B cell (primary cell): ENCODE measurements around the gene HES6. TPM values are rescaled to one million over a fixed set of nuclear protein-coding genes. Genes with fewer than 3 reads are reported as not detected.

Experiments
- ATAC-seq: fragments of 200-7000 bp; cut with Tn5 transposase; one replicate; pipeline ENCODE4 v1.10.0; 2021; ENCODE audit warnings: low read depth, mild to moderate bottlenecking, moderate number of reproducible peaks, moderate library complexity
- CTCF ChIA-PET: fragments of 350-600 bp; sonication (Branson Sonifier 250); formaldehyde crosslinking; loops from one replicate; lab custom pipeline; 2021; ENCODE audit warnings: antibody characterized with exemption, inconsistent platforms; lab: Charles Lee
- POLR2A ChIA-PET: fragments of 350-600 bp; sonication (Branson Sonifier 250); formaldehyde crosslinking; loops from one replicate; lab custom pipeline; 2021; ENCODE audit warnings: antibody characterized with exemption; lab: Charles Lee
- DNase-seq: peaks from one replicate; pipeline ENCODE4 v3.0.0; 2013
- H2AFZ ChIP-seq: 2 replicates; pipeline ENCODE4 v1.6.1; 2012; ENCODE audit warnings: mild to moderate bottlenecking, low read depth, low read length; ENCODE audit not compliant: insufficient read depth, poor library complexity, severe bottlenecking
- H3K27ac ChIP-seq, 2 donors: 1 replicate in 1 of 2; 2 replicates in 1 of 2; pipeline ENCODE4 v1.5.1; 2012 to 2013; ENCODE audit warnings: low read length in 2 of 2, mild to moderate bottlenecking in 2 of 2, moderate library complexity in 1 of 2
- H3K27me3 ChIP-seq, 4 experiments: fragments of 200-600 bp in 1 of 4; sonication (generic) in 1 of 4; replicated peaks in 1 of 4; 1 replicate in 2 of 4; 2 replicates in 2 of 4; pipeline versions ENCODE4 v1.6.1 to v1.7.0; 2013 to 2016; ENCODE audit warnings: low read length in 3 of 4, mild to moderate bottlenecking in 2 of 4, mixed read lengths in 1 of 4, moderate library complexity in 1 of 4; ENCODE audit not compliant: insufficient read depth in 4 of 4, control insufficient read depth in 3 of 4; ENCODE audit errors: control extremely low read depth in 1 of 4
- H3K36me3 ChIP-seq, 2 experiments: replicated peaks in 1 of 2; 1 replicate in 1 of 2; 2 replicates in 1 of 2; pipeline versions ENCODE4 v1.6.1 to v1.7.1; 2013; ENCODE audit warnings: low read length in 1 of 2; ENCODE audit not compliant: insufficient read depth in 2 of 2, control insufficient read depth in 1 of 2; ENCODE audit errors: control extremely low read depth in 1 of 2, extremely low read depth in 1 of 2
- H3K4me1 ChIP-seq, 2 donors: fragments of 200-600 bp in 1 of 2; sonication (generic) in 1 of 2; 1 replicate in 1 of 2; 2 replicates in 1 of 2; pipeline versions ENCODE4 v1.5.1 to v1.6.1; 2013 to 2017; ENCODE audit warnings: low read length in 2 of 2; ENCODE audit not compliant: control insufficient read depth in 2 of 2, insufficient read depth in 2 of 2
- H3K4me2 ChIP-seq: replicated peaks from 2 replicates; pipeline ENCODE3; 2012; ENCODE audit warnings: mild to moderate bottlenecking, low read depth, low read length; ENCODE audit not compliant: poor library complexity, severe bottlenecking
- H3K4me3 ChIP-seq, 5 experiments: fragments of 200-600 bp in 1 of 5; sonication (generic) in 1 of 5; 1 replicate in 3 of 5; 2 replicates in 2 of 5; pipeline versions ENCODE4 v1.5.1 to v1.7.0; 2011 to 2016; ENCODE audit warnings: low read length in 4 of 5, mild to moderate bottlenecking in 4 of 5, low read depth in 2 of 5, control low read depth in 1 of 5, moderate library complexity in 1 of 5; ENCODE audit not compliant: insufficient read depth in 1 of 5; ENCODE audit errors: control extremely low read depth in 1 of 5, extremely low read depth in 1 of 5
- H3K79me2 ChIP-seq: fragments of 200-600 bp; sonication (generic); one replicate; pipeline ENCODE4 v1.6.0; 2016; ENCODE audit warnings: low read length; ENCODE audit not compliant: control insufficient read depth, insufficient read depth
- H3K9ac ChIP-seq: fragments of 200-600 bp; sonication (generic); 2 replicates; pipeline ENCODE4 v1.6.1; 2017; ENCODE audit warnings: mild to moderate bottlenecking, low read length, moderate library complexity
- H3K9me3 ChIP-seq, 3 donors: one replicate each; pipeline versions ENCODE4 v1.6.1 to v1.7.1; 2013; ENCODE audit warnings: low read length in 2 of 3; ENCODE audit not compliant: control insufficient read depth in 2 of 3, insufficient read depth in 1 of 3; ENCODE audit errors: control extremely low read depth in 1 of 3
- H4K20me1 ChIP-seq: 2 replicates; pipeline ENCODE4 v1.6.0; 2012; ENCODE audit warnings: mild to moderate bottlenecking, low read length; ENCODE audit not compliant: insufficient read depth, control insufficient read depth, poor library complexity, severe bottlenecking
- H3K27ac Mint-ChIP-seq: one replicate; pipeline ENCODE4 v1.8.0; 2021; ENCODE audit warnings: mixed read lengths
- H3K27me3 Mint-ChIP-seq: one replicate; pipeline ENCODE4 v1.8.0; 2021; ENCODE audit warnings: mixed read lengths
- H3K4me1 Mint-ChIP-seq: one replicate; pipeline ENCODE4 v1.8.0; 2021; ENCODE audit warnings: mixed read lengths
- H3K4me3 Mint-ChIP-seq: one replicate; pipeline ENCODE4 v1.8.0; 2021; ENCODE audit warnings: mixed read lengths
- H3K9me3 Mint-ChIP-seq: one replicate; pipeline ENCODE4 v1.8.0; 2022; ENCODE audit warnings: mixed read lengths; ENCODE audit not compliant: insufficient read depth
- CTCF ChIP-seq: fragments of 200-600 bp; IDR thresholded peaks from one replicate; pipeline ENCODE4 v1.8.0; 2022; ENCODE audit warnings: antibody characterized with exemption, mild to moderate bottlenecking
- EZH2 ChIP-seq: IDR thresholded peaks from 2 replicates; pipeline ENCODE4 v1.6.1; 2012; ENCODE audit warnings: borderline replicate concordance, low read depth, mild to moderate bottlenecking, moderate library complexity, low read length; ENCODE audit not compliant: insufficient read depth, poor library complexity, severe bottlenecking
- WGBS: methylation state at CpG from one replicate; pipeline ENCODE4 v1.1.5; 2013; ENCODE audit warnings: missing lambda C conversion rate; ENCODE audit not compliant: insufficient coverage; 5-methylcytosine and 5-hydroxymethylcytosine counted together
- intact Hi-C: fragments of 100-400 bp; cut with micrococcal nuclease; formaldehyde crosslinking; loops from one replicate; pipeline ENCODE4 v1.10.0; 2022
- polyA plus RNA-seq: library from polyadenylated mRNA; depleted of rRNA; stranded (reverse); fragments of >200 nt; gene quantifications from 2 replicates; pipeline ENCODE4 v1.2.3, GENCODE V29; 2012
- total RNA-seq, 2 donors: library from RNA; stranded (reverse); fragments of 120-200 nt in 1 of 2; gene quantifications; 1 replicate in 1 of 2; 2 replicates in 1 of 2; pipeline versions ENCODE4 v1.2.3 to v1.2.4, GENCODE V29; 2013 to 2022

The HES6 gene
- total and polyA plus RNA-seq, 2 donors (not counting 1 experiment from before 2014, with no cell fraction given): 6.5 to 14.3 TPM

DNA sequence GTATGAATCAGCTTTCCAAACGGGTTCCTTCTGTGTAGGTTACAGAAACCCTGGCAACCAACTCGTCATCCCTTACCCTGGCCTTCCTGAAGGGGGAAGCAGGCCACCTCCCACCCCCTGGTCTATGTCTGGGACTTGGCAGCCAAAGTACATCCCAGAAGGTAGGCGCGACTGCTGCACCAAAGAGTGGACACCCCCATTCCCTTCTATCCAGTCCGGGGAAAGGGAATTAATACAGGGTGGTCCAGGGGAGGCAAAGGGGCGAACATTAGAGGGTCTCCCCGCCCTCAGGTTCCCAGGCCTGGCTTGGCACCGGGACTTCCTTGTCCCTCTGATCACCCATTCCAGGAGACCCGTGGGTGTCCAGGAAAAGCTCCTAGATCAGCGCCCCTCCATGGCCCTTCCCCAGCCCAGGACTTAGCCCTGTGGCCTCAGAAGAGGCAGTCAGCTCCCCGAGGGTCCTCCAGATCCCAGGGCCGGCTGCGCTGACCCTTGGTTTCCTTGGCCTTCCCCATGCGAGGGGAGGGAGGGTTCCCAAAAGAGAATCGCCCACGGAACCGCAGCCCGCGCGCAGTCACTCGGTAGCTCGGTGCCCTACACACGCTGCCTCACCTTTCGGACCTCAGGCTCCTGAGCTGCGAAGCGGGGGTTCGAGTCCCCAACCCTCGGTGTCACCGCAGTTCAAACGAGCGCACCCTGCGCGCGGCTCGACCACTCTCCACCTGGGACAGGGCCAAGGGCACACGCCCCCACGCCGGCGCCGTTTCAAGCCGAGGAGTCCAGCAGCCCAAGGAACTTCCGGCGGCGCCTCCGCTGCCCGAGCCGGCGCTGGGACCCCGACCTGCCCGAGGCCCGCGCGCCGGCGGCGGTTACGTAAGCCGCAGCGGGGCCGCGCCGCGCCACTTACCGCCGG, 48.2 kb upstream of the HES6 start, which contains the start of gene PER2:
Gene PER2 (minus strand): TSS at position 874 of the 913 bp plus-strand sequence. CDS start 10,674 bp downstream, outside the sequence.
- intact Hi-C loops: loop anchor here (2.0 to 10.0 kb wide), 3 partner anchors 57 to 613 kb away; no protein-coding TSS in a partner anchor
- WGBS: under 1% methylated on average over 62 of the region's 65 CpGs
- Histone ChIP-seq H3K27ac (peak within 1 kb of the TSS; percentile 76 to 93), H3K4me3 (peak within 1 kb of the TSS; percentile 51 to 89 (median 87)), H3K4me2 (peak within 1 kb of the TSS; percentile 90), H3K9ac (peak within 1 kb of the TSS; percentile 84), H3K4me1 (peaks cover 26 to 37% of the 10 kb centered on the region in 2 donors), H4K20me1 (peaks cover 25% of the 10 kb centered on the region), H3K27me3 (peaks cover 0 to 2% (median 0%) of the 10 kb centered on the region in 4 experiments), H3K79me2 (peaks cover 52% of the 10 kb centered on the region), H3K36me3 (no peaks in the 10 kb centered on the region), H2AFZ (peak within 1 kb of the TSS; percentile 92), H3K9me3 (no peaks in the 10 kb centered on the region)
- ChIA-PET CTCF (interaction anchor here (0.8 kb wide), 1 partner anchor 25 kb away, joined by 4 read pairs; no protein-coding TSS in a partner anchor), POLR2A (no interaction called here)
- peak within 1 kb of the TSS; percentile 97 for H3K4me3 Mint-ChIP-seq
- ATAC-seq (peak; percentile 11), DNase-seq (peak; percentile 57)
- peaks cover 47% of the 10 kb centered on the region for H3K4me1 Mint-ChIP-seq
- peak within 1 kb of the TSS; percentile 98 for H3K27ac Mint-ChIP-seq
- no peaks in the 10 kb centered on the region for H3K9me3 Mint-ChIP-seq
- no peak for TF ChIP-seq EZH2
- TF ChIP-seq CTCF: no peak
- H3K27me3 Mint-ChIP-seq: no peaks in the 10 kb centered on the region
